Ishikawa (cell line): ENCODE data around the gene NR1H2.

Experiments used
- CEBPB ChIP-seq: IDR thresholded peaks from 2 replicates; pipeline ENCODE4 v1.6.1; 2012
- CREB1 ChIP-seq: IDR thresholded peaks from 2 replicates; pipeline ENCODE4 v1.6.1; 2012; ENCODE audit warnings: low read depth
- EGR1 ChIP-seq: IDR thresholded peaks from 2 replicates; pipeline ENCODE4 v1.6.1; 2012
- EP300 ChIP-seq: IDR thresholded peaks from 2 replicates; pipeline ENCODE4 v1.6.1; 2012; ENCODE audit warnings: borderline replicate concordance
- FOXM1 ChIP-seq: IDR thresholded peaks from 2 replicates; pipeline ENCODE4 v1.6.1; 2012; ENCODE audit warnings: low read depth, borderline replicate concordance
- MAX ChIP-seq: IDR thresholded peaks from 2 replicates; pipeline ENCODE4 v1.6.1; 2012
- NFIC ChIP-seq: IDR thresholded peaks from 2 replicates; pipeline ENCODE4 v1.6.1; 2012
- RAD21 ChIP-seq: IDR thresholded peaks from 2 replicates; pipeline ENCODE4 v1.6.1; 2012; ENCODE audit warnings: low read depth
- REST ChIP-seq: IDR thresholded peaks from 2 replicates; pipeline ENCODE4 v1.6.1; 2012; ENCODE audit warnings: low read depth, mild to moderate bottlenecking
- TAF1 ChIP-seq: IDR thresholded peaks from 2 replicates; pipeline ENCODE4 v1.6.1; 2012; ENCODE audit warnings: low read depth, mild to moderate bottlenecking
- TCF12 ChIP-seq: IDR thresholded peaks from 2 replicates; pipeline ENCODE4 v1.6.1; 2012; ENCODE audit warnings: low read depth
- TEAD4 ChIP-seq: IDR thresholded peaks from 2 replicates; pipeline ENCODE4 v1.6.1; 2012
- USF1 ChIP-seq: IDR thresholded peaks from 2 replicates; pipeline ENCODE4 v1.6.1; 2012
- YY1 ChIP-seq: IDR thresholded peaks from 2 replicates; pipeline ENCODE4 v1.6.1; 2012; ENCODE audit warnings: low read depth
- ZBTB7A ChIP-seq: IDR thresholded peaks from 2 replicates; pipeline ENCODE4 v1.6.1; 2012; ENCODE audit warnings: low read depth

Gene NR1H2

GRCh38 chr19:50418176-50419021 lies 42.1 kb downstream of the NR1H2 start, which contains the start of gene SPIB:
SPIB (plus strand) TSS chr19:50418938; CDS start chr19:50418963, 25 bp downstream.
- no peak for TF ChIP-seq CREB1
- peak; percentile 17 for TF ChIP-seq ZBTB7A

- TF ChIP-seq FOXM1 (no peak), USF1 (no peak), CEBPB (no peak), YY1 (no peak), CREB1 (no peak), ZBTB7A (no peak), EGR1 (no peak), NFIC (no peak), TEAD4 (no peak), TCF12 (no peak), RAD21 (no peak), MAX (no peak), EP300 (no peak), REST (no peak), TAF1 (no peak)
Observed at GRCh38 chr19:50419022-50419579, 42.8 kb downstream of the NR1H2 start.

- TF ChIP-seq ZBTB7A (no peak), CREB1 (no peak), TEAD4 (no peak), TAF1 (no peak)
Observed at GRCh38 chr19:50419580-50420035, 43.4 kb downstream of the NR1H2 start.

GRCh38 chr19:50420127-50420526 lies 43.9 kb downstream of the NR1H2 start:
- TF ChIP-seq EGR1 (no peak), TEAD4 (no peak), TAF1 (no peak), REST (no peak), YY1 (no peak)

GRCh38 chr19:50420808-50421207 lies 44.6 kb downstream of the NR1H2 start:
- TF ChIP-seq ZBTB7A (no peak), YY1 (no peak), EGR1 (no peak), REST (no peak), CEBPB (no peak), NFIC (no peak), MAX (no peak), CREB1 (no peak), USF1 (no peak), RAD21 (no peak), TEAD4 (no peak), TAF1 (no peak), FOXM1 (no peak)
